IPS-18a (cell line): ENCODE results near the gene DIPK1B.
A peak's percentile ranks its signal among the peaks of the same experiment; 100 is the strongest.

Experiments
- H3K27ac ChIP-seq: one replicate; pipeline ENCODE4 v1.5.1; 2013; ENCODE audit warnings: low read length
- H3K27me3 ChIP-seq: one replicate; pipeline ENCODE4 v1.6.1; 2013; ENCODE audit warnings: mild to moderate bottlenecking, low read length; ENCODE audit not compliant: control insufficient read depth, insufficient read depth
- H3K36me3 ChIP-seq: one replicate; pipeline ENCODE4 v1.6.1; 2013; ENCODE audit warnings: low read depth, low read length; ENCODE audit not compliant: control insufficient read depth
- H3K4me1 ChIP-seq: one replicate; pipeline ENCODE4 v1.6.1; 2013; ENCODE audit warnings: low read depth, low read length; ENCODE audit not compliant: control insufficient read depth
- H3K4me3 ChIP-seq: one replicate; pipeline ENCODE4 v1.5.1; 2013; ENCODE audit warnings: low read length
- H3K9ac ChIP-seq: one replicate; pipeline ENCODE4 v1.6.1; 2013; ENCODE audit warnings: mild to moderate bottlenecking, low read length, moderate library complexity
- H3K9me3 ChIP-seq: one replicate; pipeline ENCODE4 v1.6.1; 2013; ENCODE audit warnings: low read depth, low read length; ENCODE audit not compliant: control insufficient read depth

The DIPK1B gene

GRCh38 chr9:136728548-136729123 lies 16.3 kb downstream of the DIPK1B start:
- Histone ChIP-seq H3K9ac (peak overlapping the region; percentile 58), H3K36me3 (peaks cover 27% of the 10 kb centered on the region), H3K4me1 (peaks cover 11% of the 10 kb centered on the region), H3K4me3 (peak overlapping the region; percentile 94), H3K9me3 (no peaks in the 10 kb centered on the region), H3K27ac (no peak overlapping the region), H3K27me3 (peaks cover 11% of the 10 kb centered on the region)

- peaks cover 22% of the 10 kb centered on the region for H3K36me3 ChIP-seq
- H3K9me3 ChIP-seq, result no peaks in the 10 kb centered on the region
- H3K27ac ChIP-seq, result no peak overlapping the region
- peak overlapping the region; percentile 58 for H3K9ac ChIP-seq
- peaks cover 11% of the 10 kb centered on the region for H3K27me3 ChIP-seq
- H3K4me1 ChIP-seq, result peaks cover 11% of the 10 kb centered on the region
- peak overlapping the region; percentile 94 for H3K4me3 ChIP-seq
Measured at GRCh38 chr9:136729144-136729543, 16.8 kb downstream of the DIPK1B start.

DNA sequence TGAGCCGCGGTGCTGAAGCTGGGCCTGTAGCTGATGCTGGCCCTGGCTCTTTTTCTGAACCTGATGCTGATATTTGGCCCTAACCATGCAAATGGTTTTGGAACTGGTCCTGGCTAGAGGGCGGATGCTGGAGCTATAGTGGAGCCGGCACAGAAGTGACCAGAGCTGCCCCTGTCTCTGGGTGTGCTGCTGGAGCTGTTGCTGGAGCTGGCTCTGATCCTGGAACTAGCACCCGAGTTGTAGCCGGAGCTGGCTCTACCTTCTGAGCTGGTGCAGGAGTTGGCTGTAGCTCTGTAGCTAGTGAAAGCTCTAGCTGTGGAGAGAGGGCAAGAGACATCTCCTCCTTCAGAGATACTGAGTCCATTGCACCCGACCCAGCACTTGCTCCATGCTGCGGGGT lies 17.6 kb downstream of the DIPK1B start:
- H3K9ac ChIP-seq, result no peak overlapping the region
- no peak overlapping the region for H3K4me3 ChIP-seq
- H3K9me3 ChIP-seq, result no peaks in the 10 kb centered on the region
- H3K36me3 ChIP-seq, result peaks cover 14% of the 10 kb centered on the region
- H3K27ac ChIP-seq, result no peak overlapping the region
- peaks cover 11% of the 10 kb centered on the region for H3K4me1 ChIP-seq
- H3K27me3 ChIP-seq, result peaks cover 11% of the 10 kb centered on the region

- Histone ChIP-seq H3K9me3 (no peaks in the 10 kb centered on the region), H3K27ac (no peak overlapping the region), H3K4me3 (no peak overlapping the region), H3K36me3 (no peaks in the 10 kb centered on the region), H3K27me3 (peaks cover 11% of the 10 kb centered on the region), H3K4me1 (no peaks in the 10 kb centered on the region), H3K9ac (no peak overlapping the region)
Measured at GRCh38 chr9:136732444-136733178, 20.2 kb downstream of the DIPK1B start.

- H3K9ac ChIP-seq, result no peak overlapping the region
Measured at GRCh38 chr9:136733611-136734010, 21.2 kb downstream of the DIPK1B start.

GRCh38 chr9:136734837-136735496 lies 22.6 kb downstream of the DIPK1B start:
- Histone ChIP-seq H3K27me3 (no peaks in the 10 kb centered on the region), H3K4me1 (no peaks in the 10 kb centered on the region), H3K9ac (no peak overlapping the region), H3K9me3 (no peaks in the 10 kb centered on the region), H3K27ac (no peak overlapping the region), H3K36me3 (no peaks in the 10 kb centered on the region), H3K4me3 (no peak overlapping the region)

More at GRCh38 chr9:136733611-136734010, 21.2 kb downstream of the DIPK1B start:
- H3K4me1 ChIP-seq, result no peaks in the 10 kb centered on the region
- peaks cover 11% of the 10 kb centered on the region for H3K27me3 ChIP-seq
- H3K27ac ChIP-seq, result no peak overlapping the region
- H3K36me3 ChIP-seq, result no peaks in the 10 kb centered on the region
- H3K9me3 ChIP-seq, result no peaks in the 10 kb centered on the region
- no peak overlapping the region for H3K4me3 ChIP-seq

DNA sequence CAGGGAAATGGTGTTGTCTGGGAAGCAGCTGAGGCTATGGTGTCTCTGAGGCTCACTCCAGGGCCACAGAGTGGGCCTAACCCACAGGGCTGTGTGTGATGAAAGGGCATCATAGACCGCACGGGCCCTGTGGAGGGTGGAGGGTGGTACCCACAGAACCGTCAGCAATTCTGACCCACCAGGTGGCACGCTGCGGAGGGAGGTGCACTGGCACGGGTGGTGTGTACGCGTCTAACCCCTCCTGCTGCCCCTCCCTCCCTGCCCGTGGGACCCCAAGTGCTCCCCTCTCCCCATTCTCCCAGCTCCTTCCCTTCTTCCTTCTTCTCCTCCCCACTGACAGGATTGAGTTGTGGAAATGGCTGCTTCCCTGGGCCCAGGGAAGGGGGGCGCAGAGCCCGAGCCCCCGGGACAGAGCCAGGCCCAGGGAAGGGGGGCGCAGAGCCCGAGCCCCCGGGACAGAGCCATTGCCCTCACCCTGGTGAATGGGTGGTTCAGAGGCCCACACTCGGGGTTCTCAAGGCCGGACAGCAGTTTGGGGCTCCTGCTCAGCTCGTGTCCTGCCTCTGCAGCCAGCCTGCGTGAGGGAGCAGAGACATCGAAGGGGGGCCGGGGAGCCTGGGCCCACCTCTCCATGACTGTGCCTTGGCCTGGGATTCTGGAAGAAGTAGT lies 23.6 kb downstream of the DIPK1B start:
- Histone ChIP-seq H3K36me3 (no peaks in the 10 kb centered on the region), H3K27me3 (no peaks in the 10 kb centered on the region), H3K4me3 (no peak overlapping the region), H3K9ac (no peak overlapping the region), H3K9me3 (no peaks in the 10 kb centered on the region), H3K4me1 (no peaks in the 10 kb centered on the region), H3K27ac (no peak overlapping the region)

DNA sequence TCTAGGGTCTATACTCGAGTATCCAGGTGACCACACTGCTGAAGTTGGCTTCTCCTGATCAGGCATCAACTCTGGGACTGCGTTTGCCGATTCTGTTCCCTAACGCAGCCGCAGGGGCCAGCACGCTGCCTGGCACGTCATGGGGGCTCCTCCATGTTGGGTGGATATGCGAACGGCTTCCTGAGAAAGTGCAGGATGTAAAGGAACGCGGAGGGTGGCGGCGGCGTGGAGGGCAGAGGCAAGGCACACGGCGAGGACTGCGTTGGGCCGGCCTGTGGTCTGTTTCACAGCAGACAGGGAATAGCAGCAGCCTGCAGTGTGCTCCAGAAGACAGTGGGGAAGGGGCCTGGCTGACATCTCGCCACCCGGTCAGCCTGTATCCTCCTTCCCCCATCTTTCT lies 26.6 kb downstream of the DIPK1B start:
- H3K27me3 ChIP-seq, result no peaks in the 10 kb centered on the region

DNA sequence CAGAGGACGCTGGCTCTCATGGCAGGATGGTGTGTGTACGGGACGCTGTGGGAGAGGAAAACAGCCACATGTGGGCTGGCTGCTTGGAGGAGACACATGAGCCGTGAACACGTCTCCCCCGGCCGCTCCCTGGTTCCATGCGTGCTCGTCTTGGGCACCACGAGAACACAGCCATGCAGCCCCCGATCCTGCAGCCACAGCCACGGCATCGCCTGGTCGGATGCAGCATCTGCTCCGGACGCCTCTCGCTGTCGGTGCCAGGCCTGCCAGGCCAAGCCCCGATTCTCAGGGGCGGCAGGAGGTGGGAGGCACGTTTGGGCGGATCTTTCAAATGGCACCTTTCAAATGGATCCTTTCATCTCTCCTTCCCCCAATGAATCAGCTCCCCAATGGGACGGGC lies 27.1 kb downstream of the DIPK1B start:
- Histone ChIP-seq H3K4me3 (no peak overlapping the region), H3K4me1 (no peaks in the 10 kb centered on the region), H3K9me3 (no peaks in the 10 kb centered on the region), H3K27ac (no peak overlapping the region), H3K9ac (no peak overlapping the region), H3K27me3 (no peaks in the 10 kb centered on the region), H3K36me3 (no peaks in the 10 kb centered on the region)

More for the DNA sequence above, 26.6 kb downstream of the DIPK1B start:
- Histone ChIP-seq H3K4me1 (no peaks in the 10 kb centered on the region), H3K27ac (no peak overlapping the region), H3K36me3 (no peaks in the 10 kb centered on the region), H3K9me3 (no peaks in the 10 kb centered on the region), H3K9ac (no peak overlapping the region), H3K4me3 (no peak overlapping the region)

- Histone ChIP-seq H3K9me3 (no peaks in the 10 kb centered on the region), H3K27ac (no peak overlapping the region), H3K9ac (no peak overlapping the region), H3K36me3 (no peaks in the 10 kb centered on the region), H3K27me3 (no peaks in the 10 kb centered on the region), H3K4me1 (no peaks in the 10 kb centered on the region), H3K4me3 (no peak overlapping the region)
Measured at GRCh38 chr9:136740069-136740468, 27.7 kb downstream of the DIPK1B start.

- Histone ChIP-seq H3K4me3 (no peak overlapping the region), H3K4me1 (no peaks in the 10 kb centered on the region), H3K36me3 (no peaks in the 10 kb centered on the region), H3K9me3 (no peaks in the 10 kb centered on the region), H3K27me3 (no peaks in the 10 kb centered on the region), H3K9ac (no peak overlapping the region), H3K27ac (no peak overlapping the region)
Measured at GRCh38 chr9:136740491-136740890, 28.1 kb downstream of the DIPK1B start.
